ENCODE data around the gene DMC1. TPM values are rescaled to one million over a fixed set of nuclear protein-coding genes. Genes with fewer than 3 reads are reported as not detected.

Gene DMC1
- total and polyA plus RNA-seq, 10 of the 15 experiments (the other 5 are each of a cell fraction or from before 2014, with no cell fraction given): 1.0 to 21.0 (median 4.5) TPM

GRCh38 chr22:38485783-38486182, 84.2 kb downstream of the DMC1 start:
- Histone ChIP-seq H3K36me3 (ENCODE audit: control insufficient read depth in 2 of 2, insufficient read depth in 2 of 2, low read length in 1 of 2) (peaks cover 27 to 55% of the 10 kb centered on the region in 2 experiments), H3K9ac (ENCODE audit: control insufficient read depth, insufficient read depth, low read length) (no peak overlapping the region), H3K27me3 (replicated peaks in 1 of 2; ENCODE audit: control insufficient read depth in 2 of 2, insufficient read depth in 2 of 2, low read length in 1 of 2) (no peaks in the 10 kb centered on the region), H3K4me2 (ENCODE audit: control insufficient read depth, insufficient read depth) (no peak overlapping the region), H3K9me3 (replicated peaks; ENCODE audit: control insufficient read depth, insufficient read depth, low read length) (no peaks in the 10 kb centered on the region), H3K4me1 (ENCODE audit: control insufficient read depth, insufficient read depth, low read length) (no peaks in the 10 kb centered on the region), H3K79me2 (ENCODE audit: control insufficient read depth, insufficient read depth, low read length) (no peaks in the 10 kb centered on the region; the same call in 1 of the 2 replicates), H4K20me1 (ENCODE audit: control insufficient read depth, insufficient read depth) (no peaks in the 10 kb centered on the region; the same call in 1 of the 2 replicates), H2AFZ (ENCODE audit: control insufficient read depth, low read depth, low read length) (no peak overlapping the region), H3K4me3 (no peak overlapping the region), H3K27ac (ENCODE audit: control insufficient read depth, insufficient read depth) (no peak overlapping the region)
- ATAC-seq (no peak), DNase-seq (ENCODE audit: low read depth, low spot score) (no peak), FAIRE-seq (no peak)
- TF ChIP-seq SMAD1 (IDR thresholded peaks at IDR 0.05; ENCODE audit: low read depth, partially characterized antibody) (no peak), POLR2AphosphoS2 (IDR thresholded peaks at IDR 0.05; ENCODE audit: low read depth, low read length) (0 out of 2 replicates have a peak, but pooled peaks have one; percentile 47)
- 83% methylated on average over 4 of the region's 5 CpGs for WGBS (ENCODE audit: insufficient coverage, insufficient replicate concordance, low lambda C conversion rate, missing lambda C conversion rate)
- ChIA-PET SMC1A (ENCODE audit: uncharacterized antibody, unreplicated experiment) (no interaction called here), POLR2A (no interaction called here), CTCF (no interaction called here), RAD21 (ENCODE audit: unreplicated experiment) (interaction anchor here (1.4 kb wide), 1 partner anchor 85 kb away, joined by 3 read pairs; no protein-coding TSS in a partner anchor)
- intact Hi-C loops (cut with micrococcal nuclease; ENCODE audit: unreplicated experiment) (loop anchor here (10.0 kb wide), 1 partner anchor 431 kb away; the partner anchor contains the start of gene PICK1), in situ Hi-C loops (cut with MboI) (no loop called here)
- no TSS peak for BruUV-seq (replicated peaks)

GRCh38 chr22:38484244-38484643, 85.7 kb downstream of the DMC1 start:
- DNase-seq (ENCODE audit: low read depth, low spot score) (no peak), FAIRE-seq (no peak), ATAC-seq (no peak)
- Histone ChIP-seq H3K27me3 (replicated peaks in 1 of 2; ENCODE audit: control insufficient read depth in 2 of 2, insufficient read depth in 2 of 2, low read length in 1 of 2) (no peaks in the 10 kb centered on the region), H3K36me3 (ENCODE audit: control insufficient read depth in 2 of 2, insufficient read depth in 2 of 2, low read length in 1 of 2) (peaks cover 18 to 44% of the 10 kb centered on the region in 2 experiments), H3K4me2 (ENCODE audit: control insufficient read depth, insufficient read depth) (no peak overlapping the region), H3K4me3 (no peak overlapping the region), H3K79me2 (ENCODE audit: control insufficient read depth, insufficient read depth, low read length) (no peaks in the 10 kb centered on the region; the same call in 1 of the 2 replicates), H3K9me3 (replicated peaks; ENCODE audit: control insufficient read depth, insufficient read depth, low read length) (no peaks in the 10 kb centered on the region), H3K9ac (ENCODE audit: control insufficient read depth, insufficient read depth, low read length) (no peak overlapping the region), H3K4me1 (ENCODE audit: control insufficient read depth, insufficient read depth, low read length) (no peaks in the 10 kb centered on the region), H4K20me1 (ENCODE audit: control insufficient read depth, insufficient read depth) (no peaks in the 10 kb centered on the region; the same call in 1 of the 2 replicates), H3K27ac (ENCODE audit: control insufficient read depth, insufficient read depth) (no peak overlapping the region), H2AFZ (ENCODE audit: control insufficient read depth, low read depth, low read length) (no peak overlapping the region)
- in situ Hi-C loops (cut with MboI) (no loop called here), intact Hi-C loops (cut with micrococcal nuclease; ENCODE audit: unreplicated experiment) (loop anchor here (10.0 kb wide), 1 partner anchor 429 kb away; the partner anchor contains the start of gene PICK1)
- POLR2A ChIA-PET: interaction anchor here (1.1 to 1.2 kb wide), 3 partner anchors 14 to 26 kb away, joined by 3 to 9 read pairs (median 4); no protein-coding TSS in a partner anchor
- RAD21 ChIA-PET (ENCODE audit: unreplicated experiment): no interaction called here
- SMC1A ChIA-PET (ENCODE audit: uncharacterized antibody, unreplicated experiment): interaction anchor here (1.1 to 1.2 kb wide), 3 partner anchors 14 to 40 kb away, joined by 3 read pairs; no protein-coding TSS in a partner anchor
- WGBS (ENCODE audit: insufficient coverage, insufficient replicate concordance, low lambda C conversion rate, missing lambda C conversion rate): 36% methylated on average over 1 of the region's 1 CpG
- BruUV-seq (replicated peaks): no TSS peak
- CTCF ChIA-PET: interaction anchor here (1.1 kb wide), 1 partner anchor 13 kb away, joined by 3 read pairs; no protein-coding TSS in a partner anchor
- no peak for TF ChIP-seq HSF1 (IDR thresholded peaks at IDR 0.05; ENCODE audit: low read depth, low read length)
- TF ChIP-seq POLR2AphosphoS5 (IDR thresholded peaks at IDR 0.05; ENCODE audit: low read length): no peak; the same call in 1 of the 2 replicates
- no peak for TF ChIP-seq JUND (IDR thresholded peaks at IDR 0.05; ENCODE audit: low read depth, low read length)
- TF ChIP-seq SKIL (IDR thresholded peaks at IDR 0.05; ENCODE audit: low read depth, poor library complexity, severe bottlenecking): no peak
- TF ChIP-seq NR2F1 (conservative IDR thresholded peaks at IDR 0.05): no peak
- TF ChIP-seq ZNF687 (IDR thresholded peaks at IDR 0.05): no peak

All from GM12878 (cell line).